A549 (cell line): Measurements from ENCODE around the gene ABCC4. TPM values are rescaled to one million over a fixed set of nuclear protein-coding genes. Genes with fewer than 3 reads are reported as not detected.
"Not testable (repeated sequence)": the region's sequence is repeated elsewhere in the genome, so short reads cannot be mapped to it uniquely, and the experiment has no call there.

Experiments used
- ATAC-seq, 2 experiments: fragments of 200-7000 bp in 1 of 2; fragments of >200 bp in 1 of 2; cut with Nextera tagmentation in 1 of 2; cut with Tn5 transposase in 1 of 2; 3 replicates each; pipeline versions ENCODE4 v1.8.0 to v1.9.1; 2018 to 2020; ENCODE audit warnings: mild to moderate bottlenecking in 1 of 2, moderate library complexity in 1 of 2
- CTCF ChIA-PET: fragments of 300-600 bp; sonication (Branson Sonifier 250); formaldehyde crosslinking; extraction: SDS; loops from one replicate; lab custom pipeline; 2021; ENCODE audit warnings: antibody characterized with exemption, inconsistent platforms; lab: Yijun Ruan, JAX
- POLR2A ChIA-PET: fragments of 350-600 bp; formaldehyde crosslinking; extraction: SDS; loops from one replicate; lab custom pipeline; 2021; ENCODE audit warnings: antibody characterized with exemption, inconsistent platforms; lab: Yijun Ruan, JAX
- DNase-seq, 2 experiments: peaks; one replicate each; pipeline versions ENCODE4 v3.0.0 to v3.0.0-alpha.2; 2011 to 2016; ENCODE audit warnings: low read depth in 1 of 2, low spot score in 1 of 2
- FAIRE-seq: peaks from 2 replicates; lab custom pipeline; 2011; peaks lifted over from hg19 to GRCh38; lab: Jason Lieb, UNC
- H3K27ac ChIP-seq, 2 experiments: fragments of >200 bp; sonication (Bioruptor Twin); formaldehyde crosslinking; 3 replicates each; pipeline ENCODE4 v1.5.1; 2016 to 2017
- H3K4me1 ChIP-seq: fragments of >200 bp; sonication (Bioruptor Twin); formaldehyde crosslinking; 3 replicates; pipeline ENCODE4 v1.6.1; 2016
- H3K4me2 ChIP-seq: fragments of >200 bp; sonication (Bioruptor Twin); formaldehyde crosslinking; 3 replicates; pipeline ENCODE4 v1.6.1; 2016
- H3K4me3 ChIP-seq: fragments of >200 bp; sonication (Bioruptor Twin); formaldehyde crosslinking; 3 replicates; pipeline ENCODE4 v1.5.1; 2016
- H3K9me3 ChIP-seq: fragments of >200 bp; sonication (Bioruptor Twin); formaldehyde crosslinking; 3 replicates; pipeline ENCODE4 v1.6.1; 2016
- BCL3 ChIP-seq: fragments of >200 bp; sonication (Bioruptor Twin); formaldehyde crosslinking; IDR thresholded peaks from 3 replicates; pipeline ENCODE4 v1.6.1; 2016
- CHD4 ChIP-seq: fragments of 200-600 bp; sonication (generic); IDR thresholded peaks from 2 replicates; pipeline ENCODE4 v1.6.1; 2016; ENCODE audit warnings: antibody characterized with exemption, mild to moderate bottlenecking, borderline replicate concordance
- EHMT2 ChIP-seq: fragments of 200-600 bp; sonication (generic); IDR thresholded peaks from 2 replicates; pipeline ENCODE4 v1.6.1; 2016; ENCODE audit warnings: antibody characterized with exemption, low read depth, mild to moderate bottlenecking, moderate library complexity
- ELK1 ChIP-seq: fragments of 150-350 bp; IDR thresholded peaks from 2 replicates; pipeline ENCODE4 v1.6.1; 2014; ENCODE audit warnings: low read depth, mild to moderate bottlenecking, low read length
- HDAC2 ChIP-seq: fragments of 200-600 bp; sonication (generic); IDR thresholded peaks from 2 replicates; pipeline ENCODE4 v1.6.1; 2016
- HEYL ChIP-seq: fragments of 250-450 bp; sonication (Bioruptor Pico); IDR thresholded peaks from 2 replicates; pipeline ENCODE4 v1.8.0; 2021; ENCODE audit warnings: mild to moderate bottlenecking, moderate library complexity
- HOXB13 ChIP-seq: fragments of 250-450 bp; sonication (Bioruptor Pico); IDR thresholded peaks from 2 replicates; pipeline ENCODE4 v1.5.0; 2020; ENCODE audit warnings: low read depth, mild to moderate bottlenecking, moderate library complexity
- HOXB5 ChIP-seq: fragments of 250-450 bp; sonication (Bioruptor Pico); IDR thresholded peaks from 2 replicates; pipeline ENCODE4 v1.5.0; 2020; ENCODE audit warnings: mild to moderate bottlenecking, moderate library complexity
- JUN ChIP-seq, 2 experiments: fragments of >200 bp; sonication (Bioruptor Twin); formaldehyde crosslinking; IDR thresholded peaks; 2 replicates in 1 of 2; 3 replicates in 1 of 2; pipeline ENCODE4 v1.6.1; 2016 to 2017
- PBX3 ChIP-seq: IDR thresholded peaks from 2 replicates; pipeline ENCODE4 v1.6.1; 2012
- POLR2A ChIP-seq: IDR thresholded peaks from 2 replicates; pipeline ENCODE4 v1.6.1; 2012; ENCODE audit warnings: mild to moderate bottlenecking, low read length
- POLR2AphosphoS2 ChIP-seq: conservative IDR thresholded peaks from 2 replicates; pipeline ENCODE4 v1.6.1; 2012; ENCODE audit warnings: low read length, improper control_type of control experiment, inconsistent platforms
- RFX5 ChIP-seq: fragments of 450-650 bp; IDR thresholded peaks from 2 replicates; pipeline ENCODE4 v1.7.1; 2014; ENCODE audit warnings: antibody characterized with exemption, mild to moderate bottlenecking, moderate library complexity
- TP53 ChIP-seq: fragments of 250-450 bp; sonication (Bioruptor Pico); IDR thresholded peaks from 2 replicates; pipeline ENCODE4 v1.5.0; 2021; ENCODE audit warnings: mild to moderate bottlenecking, moderate library complexity
- WGBS: methylation state at CpG from one replicate; pipeline ENCODE4 v1.1.6; 2017; ENCODE audit errors: missing lambda C conversion rate; 5-methylcytosine and 5-hydroxymethylcytosine counted together
- polyA plus RNA-seq, 4 experiments: library from polyadenylated mRNA; depleted of rRNA in 3 of 4; stranded (reverse); fragments of >200 nt; fragmentation: RNase III in 1 of 4; extraction: RNeasy Plus Mini Kit Qiagen cat#74134 plus additional on column Dnase treatment in 1 of 4; gene quantifications; 2 replicates in 3 of 4; 3 replicates in 1 of 4; pipeline ENCODE4 v1.2.3, GENCODE V29; 2011 to 2017
- TF ChIP-seq, protein P1 (sequence below): fragments of 250-450 bp; sonication (Bioruptor Pico); IDR thresholded peaks from 2 replicates; pipeline ENCODE4 v1.5.0; 2020; ENCODE audit warnings: low read depth, mild to moderate bottlenecking, moderate library complexity

ABCC4 gene
- polyA plus RNA-seq, 2 of the 4 experiments (the other 2 are of a cell fraction), result 23.5 to 56.2 TPM

DNA sequence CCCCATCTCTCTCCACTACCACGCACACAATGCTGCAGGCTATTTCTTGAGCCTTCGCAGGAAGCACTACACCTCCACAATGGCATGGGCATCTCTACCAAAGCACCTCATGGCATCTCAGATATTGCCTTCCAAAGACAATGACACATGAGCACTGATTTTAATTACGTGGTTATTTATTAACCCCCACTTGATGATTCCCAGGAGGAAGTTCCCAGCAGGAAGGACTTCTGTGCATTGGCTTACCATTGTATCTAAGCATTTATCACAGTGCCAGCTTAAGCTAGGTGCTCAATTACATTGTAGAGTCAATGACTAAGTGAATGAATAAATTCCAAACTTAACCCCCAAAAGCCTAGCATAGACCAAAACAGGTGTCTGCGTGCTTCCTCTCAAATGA, 101.4 kb downstream of the ABCC4 start:
- FAIRE-seq (no peak), DNase-seq (no peak), ATAC-seq (no peak)
- Histone ChIP-seq H3K4me1 (no peaks in the 10 kb centered on the region; the same call in 2 of the 3 replicates), H3K27ac (peak overlapping the region in 1 of 2 experiments; percentile 43; a peak in 1 of 6 replicates), H3K4me3 (no peak overlapping the region), H3K4me2 (no peak overlapping the region), H3K9me3 (no peaks in the 10 kb centered on the region)
- ChIA-PET CTCF (no interaction called here), POLR2A (no interaction called here)
- 89% methylated on average over 4 of the region's 4 CpGs for WGBS
- TF ChIP-seq HEYL (CRISPR knock-in tag) (no peak), PBX3 (no peak), HOXB5 (CRISPR knock-in tag) (no peak), HDAC2 (no peak), HOXB13 (CRISPR knock-in tag) (no peak)
- TF ChIP-seq, protein P1, sequence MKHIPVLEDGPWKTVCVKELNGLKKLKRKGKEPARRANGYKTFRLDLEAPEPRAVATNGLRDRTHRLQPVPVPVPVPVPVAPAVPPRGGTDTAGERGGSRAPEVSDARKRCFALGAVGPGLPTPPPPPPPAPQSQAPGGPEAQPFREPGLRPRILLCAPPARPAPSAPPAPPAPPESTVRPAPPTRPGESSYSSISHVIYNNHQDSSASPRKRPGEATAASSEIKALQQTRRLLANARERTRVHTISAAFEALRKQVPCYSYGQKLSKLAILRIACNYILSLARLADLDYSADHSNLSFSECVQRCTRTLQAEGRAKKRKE, result no peak

- not testable (repeated sequence) for H3K4me2 ChIP-seq
- CTCF ChIA-PET, result interaction anchor here (0.7 to 2.1 kb wide), 2 partner anchors 10 to 206 kb away, joined by 3 to 8 read pairs; no protein-coding TSS in a partner anchor
These were observed 102.6 kb downstream of the ABCC4 start for GRCh38 chr13:95198606-95199005.

GRCh38 chr13:95197548-95197947, 103.7 kb downstream of the ABCC4 start:
- no peak for FAIRE-seq
- Histone ChIP-seq H3K4me1 (peaks cover 17% of the 10 kb centered on the region), H3K4me2 (no peak overlapping the region), H3K4me3 (no peak overlapping the region), H3K27ac (no peak overlapping the region), H3K9me3 (no peaks in the 10 kb centered on the region)
- 66% methylated on average over 4 of the region's 4 CpGs for WGBS
- no peak for TF ChIP-seq POLR2AphosphoS2
- TF ChIP-seq EHMT2, result no peak
- no peak for TF ChIP-seq RFX5
- no peak for TF ChIP-seq CHD4
- TF ChIP-seq JUN (IDR thresholded peaks at IDR 0.05), result no peak
- no peak for TF ChIP-seq ELK1
- no peak for TF ChIP-seq BCL3
- TF ChIP-seq TP53 (CRISPR knock-in tag), result no peak
- no peak for DNase-seq
- ATAC-seq, result no peak
- POLR2A ChIA-PET, result no interaction called here
- CTCF ChIA-PET, result interaction anchor here (0.7 to 2.3 kb wide), 4 partner anchors 8 to 207 kb away, joined by 3 to 8 read pairs (median 6); no protein-coding TSS in a partner anchor

More at GRCh38 chr13:95198606-95199005, 102.6 kb downstream of the ABCC4 start:
- POLR2A ChIA-PET, H3K9me3 ChIP-seq, H3K4me3 ChIP-seq, ATAC-seq, H3K4me1 ChIP-seq, H3K27ac ChIP-seq, DNase-seq, FAIRE-seq: not testable (repeated sequence)
- WGBS, result 39% methylated on average over 2 of the region's 2 CpGs

GRCh38 chr13:95195146-95195545, 106.1 kb downstream of the ABCC4 start:
- no peak for ATAC-seq
- POLR2A ChIA-PET, result no interaction called here
- H3K4me1 ChIP-seq, result peaks cover 33% of the 10 kb centered on the region
- no peaks in the 10 kb centered on the region for H3K9me3 ChIP-seq
- DNase-seq, result no peak
- 94% methylated on average over 6 of the region's 6 CpGs for WGBS
- H3K4me3 ChIP-seq, result no peak overlapping the region
- no peak overlapping the region for H3K27ac ChIP-seq
- FAIRE-seq, result no peak
- H3K4me2 ChIP-seq, result no peak overlapping the region
- CTCF ChIA-PET, result interaction anchor here (0.8 to 1.2 kb wide), 3 partner anchors 102 to 209 kb away, joined by 3 to 6 read pairs (median 3); no protein-coding TSS in a partner anchor
- TF ChIP-seq POLR2A, result no peak
